Ecto neural progenitor cell (in vitro differentiated cells): ENCODE data around the gene DIDO1.
A peak's percentile ranks its signal among the peaks of the same experiment; 100 is the strongest.
"Not testable (repeated sequence)": the region's sequence is repeated elsewhere in the genome, so short reads cannot be mapped to it uniquely, and the experiment has no call there.

Experiments used
- DNase-seq: peaks from one replicate; pipeline ENCODE4 v3.0.0-alpha.2; 2018; ENCODE audit warnings: low spot score

Gene DIDO1

GRCh38 chr20:62962891-62963613 is 36.7 kb upstream of the DIDO1 start:
- DNase-seq: no peak

GRCh38 chr20:62962221-62962879 is 36.0 kb upstream of the DIDO1 start:
- DNase-seq: no peak

GRCh38 chr20:62961799-62962198 is 35.5 kb upstream of the DIDO1 start:
- no peak for DNase-seq

GRCh38 chr20:62961310-62961783 is 35.0 kb upstream of the DIDO1 start:
- peak; percentile 81 for DNase-seq

GRCh38 chr20:62960446-62961309 is 34.4 kb upstream of the DIDO1 start:
- DNase-seq: not testable (repeated sequence)

- no peak for DNase-seq
Measured at GRCh38 chr20:62959998-62960436, 33.7 kb upstream of the DIDO1 start.

- no peak for DNase-seq
Measured at GRCh38 chr20:62959101-62959971, 33.0 kb upstream of the DIDO1 start.

- no peak for DNase-seq
Measured at GRCh38 chr20:62958388-62959100, 32.2 kb upstream of the DIDO1 start.

- no peak for DNase-seq
Measured at GRCh38 chr20:62957136-62958117, 31.1 kb upstream of the DIDO1 start.

- DNase-seq: no peak
Measured at GRCh38 chr20:62956387-62957135, 30.3 kb upstream of the DIDO1 start.

GRCh38 chr20:62955519-62956386 is 29.4 kb upstream of the DIDO1 start:
- no peak for DNase-seq

- peak; percentile 72 for DNase-seq
Measured at GRCh38 chr20:62953839-62954703, 27.8 kb upstream of the DIDO1 start.

GRCh38 chr20:62952968-62953838 is 26.9 kb upstream of the DIDO1 start:
- no peak for DNase-seq

- peak; percentile 78 for DNase-seq
Measured at GRCh38 chr20:62952373-62952967, 26.2 kb upstream of the DIDO1 start, which contains the start of gene SLC17A9. TSS of gene SLC17A9 (plus strand) at chr20:62952709. CDS start at chr20:62952831, 122 bp downstream.

GRCh38 chr20:62951896-62952372 is 25.6 kb upstream of the DIDO1 start:
- no peak for DNase-seq
